PC-3 (cell line): Measurements from ENCODE around the gene PSMD5. TPM values are rescaled to one million over a fixed set of nuclear protein-coding genes. Genes with fewer than 3 reads are reported as not detected.

Experiments
- ATAC-seq: fragments of 200-7000 bp; cut with Tn5 transposase; 2 replicates; pipeline ENCODE4 v1.9.1; 2020; ENCODE audit warnings: mild to moderate bottlenecking, moderate library complexity
- BruUV-seq: library from RNA; stranded (reverse); fragments of 400-500 nt; replicated peaks from 2 replicates; lab custom pipeline; 2021; lab: Mats Ljungman, UMichigan
- CTCF ChIA-PET: fragments of 300-600 bp; sonication (Branson Sonifier 250); formaldehyde crosslinking; loops from one replicate; lab custom pipeline; 2022; ENCODE audit warnings: antibody characterized with exemption; lab: Charles Lee
- POLR2A ChIA-PET: fragments of 300-600 bp; sonication (Branson Sonifier 250); formaldehyde crosslinking; loops from one replicate; lab custom pipeline; 2022; ENCODE audit warnings: antibody characterized with exemption; ENCODE audit not compliant: unreplicated experiment; lab: Charles Lee
- DNase-seq: peaks from one replicate; pipeline ENCODE4 v3.0.0-alpha.2; 2015
- H2AFZ ChIP-seq: fragments of 300-600 bp; sonication (generic); 2 replicates; pipeline ENCODE4 v1.6.0; 2016; ENCODE audit warnings: antibody characterized with exemption, low read length
- H3F3A ChIP-seq: fragments of 300-600 bp; sonication (generic); one replicate; pipeline ENCODE4 v1.6.0; 2017; ENCODE audit warnings: antibody characterized with exemption, low read length, control low read depth, mild to moderate bottlenecking; ENCODE audit not compliant: unreplicated experiment
- H3K27ac ChIP-seq: fragments of 300-600 bp; sonication (generic); 2 replicates; pipeline ENCODE4 v1.5.1; 2016; ENCODE audit warnings: mild to moderate bottlenecking, low read length
- H3K27me3 ChIP-seq: fragments of 300-600 bp; sonication (generic); 2 replicates; pipeline ENCODE4 v1.6.1; 2016; ENCODE audit warnings: low read length, mixed read lengths
- H3K36me3 ChIP-seq: fragments of 300-600 bp; sonication (generic); 2 replicates; pipeline ENCODE4 v1.6.1; 2016; ENCODE audit warnings: low read depth, mixed run types, low read length, mixed read lengths
- H3K4me1 ChIP-seq: fragments of 300-600 bp; sonication (generic); 2 replicates; pipeline ENCODE4 v1.5.1; 2016; ENCODE audit warnings: low read length; ENCODE audit not compliant: insufficient read depth
- H3K4me2 ChIP-seq: fragments of 300-600 bp; sonication (generic); 2 replicates; pipeline ENCODE4 v1.6.0; 2016; ENCODE audit warnings: low read length
- H3K4me3 ChIP-seq: fragments of 300-600 bp; sonication (generic); 2 replicates; pipeline ENCODE4 v1.5.1; 2016; ENCODE audit warnings: mild to moderate bottlenecking, low read length, mixed read lengths
- H3K79me2 ChIP-seq: fragments of 300-600 bp; sonication (generic); 2 replicates; pipeline ENCODE4 v1.6.1; 2017; ENCODE audit warnings: low read length, mixed read lengths
- H3K9ac ChIP-seq: fragments of 300-600 bp; sonication (generic); 2 replicates; pipeline ENCODE4 v1.6.0; 2016; ENCODE audit warnings: mild to moderate bottlenecking, low read length
- H3K9me2 ChIP-seq: fragments of 300-600 bp; sonication (generic); replicated peaks from 2 replicates; pipeline ENCODE4 v1.6.1; 2016; ENCODE audit warnings: mixed run types, low read length, mixed read lengths
- H3K9me3 ChIP-seq: fragments of 300-600 bp; sonication (generic); 2 replicates; pipeline ENCODE4 v1.6.1; 2016; ENCODE audit warnings: low read length, mixed read lengths
- H4K20me1 ChIP-seq: fragments of 300-600 bp; sonication (generic); 2 replicates; pipeline ENCODE4 v1.6.1; 2016; ENCODE audit warnings: low read length, mixed read lengths
- CTCF ChIP-seq: fragments of 300-600 bp; sonication (generic); conservative IDR thresholded peaks from 2 replicates; pipeline ENCODE4 v1.5.1; 2017; ENCODE audit warnings: antibody characterized with exemption, low read depth, mild to moderate bottlenecking, low read length
- EZH2 ChIP-seq: fragments of 300-600 bp; sonication (generic); IDR thresholded peaks from one replicate; pipeline ENCODE4 v1.6.1; 2017; ENCODE audit warnings: antibody characterized with exemption, mild to moderate bottlenecking, low read length; ENCODE audit not compliant: unreplicated experiment
- EZH2phosphoT487 ChIP-seq: fragments of 300-600 bp; sonication (generic); IDR thresholded peaks from 2 replicates; pipeline ENCODE4 v1.6.1; 2018; ENCODE audit warnings: mild to moderate bottlenecking, antibody characterized with exemption, low read length, borderline replicate concordance
- intact Hi-C: fragments of 100-400 bp; cut with micrococcal nuclease; formaldehyde crosslinking; loops from 2 replicates; pipeline ENCODE4 v1.9.0; 2023
- total RNA-seq: library from RNA; depleted of rRNA; stranded (reverse); fragments of >200 nt; gene quantifications from 2 replicates; pipeline ENCODE4 v1.2.3, GENCODE V29; 2014

PSMD5 gene
- total RNA-seq, 1 experiment from 2014 or later = 23.4 TPM

DNA sequence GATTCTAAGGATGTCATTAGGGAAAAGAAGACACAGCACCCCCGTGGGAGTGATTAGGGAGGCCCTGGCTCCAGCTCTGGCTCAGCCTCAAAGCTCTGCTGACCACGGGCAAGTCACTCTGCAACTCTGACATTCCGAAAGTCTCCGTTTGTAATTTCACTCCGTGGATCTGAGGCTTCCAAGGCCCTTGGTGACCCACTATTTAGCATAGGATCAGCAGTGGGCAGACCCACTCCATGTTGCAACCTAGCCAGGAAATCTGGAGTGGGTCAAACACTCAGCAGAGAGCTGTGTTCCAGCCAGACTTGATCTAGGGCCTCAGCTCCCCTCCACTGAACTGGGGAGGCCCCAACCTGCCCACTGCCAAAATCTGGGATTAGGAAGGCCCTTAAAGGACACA is 22.5 kb upstream of the PSMD5 start:
- H3K36me3 ChIP-seq = peaks cover 11% of the 10 kb centered on the region; the same call in 1 of the 2 replicates
- ChIA-PET CTCF (no interaction called here), POLR2A (no interaction called here)
- DNase-seq (no peak), ATAC-seq (no peak)
- H3K9me3 ChIP-seq = no peaks in the 10 kb centered on the region
- intact Hi-C loops = no loop called here
- no peaks in the 10 kb centered on the region for H3K27me3 ChIP-seq
- H3K9me2 ChIP-seq = no peaks in the 10 kb centered on the region
- H3K9ac ChIP-seq = no peak overlapping the region
- no peak overlapping the region for H3K4me2 ChIP-seq
- no peaks in the 10 kb centered on the region for H4K20me1 ChIP-seq
- H3K27ac ChIP-seq = no peak overlapping the region
- TF ChIP-seq EZH2 = no peak
- TF ChIP-seq CTCF = no peak
- TF ChIP-seq EZH2phosphoT487 = no peak
- no TSS peak for BruUV-seq
- H2AFZ ChIP-seq = no peak overlapping the region
- no peaks in the 10 kb centered on the region for H3K79me2 ChIP-seq
- H3K4me3 ChIP-seq = no peak overlapping the region
- peaks cover 6% of the 10 kb centered on the region for H3K4me1 ChIP-seq
- H3F3A ChIP-seq = no peaks in the 10 kb centered on the region

GRCh38 chr9:120864719-120865118 is 22.0 kb upstream of the PSMD5 start:
- H2AFZ ChIP-seq = no peak overlapping the region
- no TSS peak for BruUV-seq
- no peaks in the 10 kb centered on the region for H3F3A ChIP-seq
- H3K36me3 ChIP-seq = peaks cover 11% of the 10 kb centered on the region; the same call in 1 of the 2 replicates
- H3K4me1 ChIP-seq = peaks cover 6% of the 10 kb centered on the region
- CTCF ChIA-PET = no interaction called here
- no peaks in the 10 kb centered on the region for H3K9me2 ChIP-seq
- H3K79me2 ChIP-seq = no peaks in the 10 kb centered on the region
- POLR2A ChIA-PET = no interaction called here
- DNase-seq (no peak), ATAC-seq (no peak)
- intact Hi-C loops = no loop called here
- no peak overlapping the region for H3K27ac ChIP-seq
- H3K4me3 ChIP-seq = no peak overlapping the region
- no peak overlapping the region for H3K4me2 ChIP-seq
- no peak overlapping the region for H3K9ac ChIP-seq
- no peaks in the 10 kb centered on the region for H3K27me3 ChIP-seq
- H4K20me1 ChIP-seq = no peaks in the 10 kb centered on the region
- no peaks in the 10 kb centered on the region for H3K9me3 ChIP-seq
- no peak for TF ChIP-seq EZH2
- TF ChIP-seq EZH2phosphoT487 = no peak
- TF ChIP-seq CTCF = no peak

DNA sequence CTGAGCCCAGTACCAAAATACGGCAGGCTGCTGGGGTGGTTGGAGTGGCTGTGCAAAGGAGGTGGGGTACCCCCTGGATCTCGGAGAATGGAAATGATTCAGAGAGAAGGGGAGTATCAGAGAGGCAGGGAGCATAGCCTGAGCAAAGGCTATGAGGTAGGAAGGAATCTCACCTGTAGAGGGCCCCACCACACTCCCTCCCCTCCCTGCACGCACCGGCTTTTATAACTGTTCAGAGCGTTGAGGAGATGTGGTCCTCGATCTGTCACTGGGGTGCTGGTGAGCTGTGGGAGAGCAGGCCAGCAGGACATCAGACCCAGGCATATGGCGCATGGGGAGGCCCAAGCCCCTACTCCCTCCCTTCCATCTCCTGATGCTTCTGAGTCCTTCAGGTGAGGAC is 21.1 kb upstream of the PSMD5 start:
- no peak overlapping the region for H3K27ac ChIP-seq
- no peak overlapping the region for H2AFZ ChIP-seq
- no peak overlapping the region for H3K4me3 ChIP-seq
- peaks cover 11% of the 10 kb centered on the region; the same call in 1 of the 2 replicates for H3K36me3 ChIP-seq
- ATAC-seq = no peak
- ChIA-PET CTCF (no interaction called here), POLR2A (no interaction called here)
- intact Hi-C loops = no loop called here
- H3K27me3 ChIP-seq = no peaks in the 10 kb centered on the region
- H3K9me3 ChIP-seq = no peaks in the 10 kb centered on the region
- H4K20me1 ChIP-seq = no peaks in the 10 kb centered on the region
- no TSS peak for BruUV-seq
- no peak overlapping the region for H3K4me2 ChIP-seq
- no peaks in the 10 kb centered on the region for H3K9me2 ChIP-seq
- TF ChIP-seq CTCF (0 out of 2 replicates have a peak, but pooled peaks have one; percentile 20), EZH2 (no peak)
- no peak overlapping the region for H3K9ac ChIP-seq
- no peaks in the 10 kb centered on the region for H3K79me2 ChIP-seq
- DNase-seq = no peak
- H3F3A ChIP-seq = no peaks in the 10 kb centered on the region
- H3K4me1 ChIP-seq = peaks cover 6% of the 10 kb centered on the region
